Tibial artery (tissue), 4 donors: ENCODE data around the gene KDM6A.

ENCODE experiments used
- DNase-seq, 2 donors: peaks; one replicate each; pipeline ENCODE4 v3.0.0-alpha.2; 2019
- H3K27ac ChIP-seq, 2 donors: fragments of 200-600 bp; sonication (generic) in 1 of 2; 1 replicate in 1 of 2; 2 replicates in 1 of 2; pipeline ENCODE4 v1.5.1; 2018 to 2019; ENCODE audit warnings: mild to moderate bottlenecking in 1 of 2
- H3K27me3 ChIP-seq, 2 donors: fragments of 200-600 bp; sonication (generic) in 1 of 2; one replicate each; pipeline versions ENCODE4 v1.5.1 to v1.6.0; 2016 to 2019
- H3K36me3 ChIP-seq, 3 donors: fragments of 200-600 bp; sonication (generic) in 2 of 3; one replicate each; pipeline ENCODE4 v1.5.1; 2016 to 2019; ENCODE audit warnings: mild to moderate bottlenecking in 2 of 3
- H3K4me1 ChIP-seq, 4 donors: fragments of 200-600 bp; sonication (generic) in 2 of 4; 1 replicate in 3 of 4; 2 replicates in 1 of 4; pipeline ENCODE4 v1.5.1; 2016 to 2019
- H3K4me3 ChIP-seq, 2 donors: fragments of 200-600 bp; sonication (generic) in 1 of 2; 1 replicate in 1 of 2; 2 replicates in 1 of 2; pipeline ENCODE4 v1.5.1; 2018 to 2019; ENCODE audit warnings: mild to moderate bottlenecking in 2 of 2
- H3K9me3 ChIP-seq, 3 donors: fragments of 200-600 bp; sonication (generic) in 1 of 3; one replicate each; pipeline ENCODE4 v1.5.1; 2016 to 2019
- CTCF ChIP-seq, 2 experiments: fragments of 200-600 bp in 1 of 2; fragments of 450-650 bp in 1 of 2; IDR thresholded peaks; one replicate each; pipeline ENCODE4 v1.5.1; 2017 to 2019; ENCODE audit warnings: antibody characterized with exemption in 2 of 2, mild to moderate bottlenecking in 1 of 2, moderate library complexity in 1 of 2
- intact Hi-C: fragments of 100-400 bp; cut with DNase I; formaldehyde crosslinking; loops from one replicate; pipeline ENCODE4 v1.15.0; 2023; ENCODE audit warnings: low total_unique reads

KDM6A gene

GRCh38 chrX:44978976-44979375, 106.0 kb downstream of the KDM6A start:
- intact Hi-C loops, result no loop called here
- Histone ChIP-seq H3K27me3 (no peaks in the 10 kb centered on the region), H3K4me3 (no peak overlapping the region), H3K36me3 (peaks cover 0 to 7% (median 0%) of the 10 kb centered on the region in 3 donors), H3K9me3 (peaks cover 0 to 5% (median 3%) of the 10 kb centered on the region in 3 donors), H3K27ac (no peak overlapping the region), H3K4me1 (no peaks in the 10 kb centered on the region)
- no peak for DNase-seq
- TF ChIP-seq CTCF (IDR thresholded peaks at IDR 0.05), result no peak

GRCh38 chrX:44980403-44980802, 107.4 kb downstream of the KDM6A start:
- peaks cover 0 to 5% (median 0%) of the 10 kb centered on the region in 3 donors for H3K9me3 ChIP-seq
- H3K27ac ChIP-seq, result no peak overlapping the region
- TF ChIP-seq CTCF (IDR thresholded peaks at IDR 0.05), result no peak
- intact Hi-C loops, result no loop called here
- H3K4me3 ChIP-seq, result no peak overlapping the region
- no peaks in the 10 kb centered on the region for H3K4me1 ChIP-seq
- no peak for DNase-seq
- peaks cover 0 to 7% (median 0%) of the 10 kb centered on the region in 3 donors for H3K36me3 ChIP-seq
- no peaks in the 10 kb centered on the region for H3K27me3 ChIP-seq

GRCh38 chrX:44980883-44981282, 107.9 kb downstream of the KDM6A start:
- H3K27ac ChIP-seq, result no peak overlapping the region
- H3K36me3 ChIP-seq, result peaks cover 0 to 3% (median 0%) of the 10 kb centered on the region in 3 donors
- peaks cover 0 to 2% (median 0%) of the 10 kb centered on the region in 3 donors for H3K9me3 ChIP-seq
- no peak for TF ChIP-seq CTCF (IDR thresholded peaks at IDR 0.05)
- no peaks in the 10 kb centered on the region for H3K27me3 ChIP-seq
- DNase-seq, result no peak
- intact Hi-C loops, result no loop called here
- no peak overlapping the region for H3K4me3 ChIP-seq
- no peaks in the 10 kb centered on the region for H3K4me1 ChIP-seq

- DNase-seq, result no peak
- Histone ChIP-seq H3K9me3 (no peaks in the 10 kb centered on the region), H3K4me1 (no peaks in the 10 kb centered on the region), H3K36me3 (peaks cover 0 to 10% (median 7%) of the 10 kb centered on the region in 3 donors), H3K27me3 (no peaks in the 10 kb centered on the region), H3K4me3 (no peak overlapping the region), H3K27ac (no peak overlapping the region)
- intact Hi-C loops, result no loop called here
- no peak for TF ChIP-seq CTCF (IDR thresholded peaks at IDR 0.05)
These were observed 117.2 kb downstream of the KDM6A start for GRCh38 chrX:44989995-44990770.

- peaks cover 0 to 10% (median 7%) of the 10 kb centered on the region in 3 donors for H3K36me3 ChIP-seq
- H3K4me1 ChIP-seq, result peaks cover 0 to 12% (median 4%) of the 10 kb centered on the region in 4 donors
- H3K9me3 ChIP-seq, result no peaks in the 10 kb centered on the region
- H3K27ac ChIP-seq, result no peak overlapping the region
- no peak overlapping the region for H3K4me3 ChIP-seq
- intact Hi-C loops, result no loop called here
- no peak for DNase-seq
- TF ChIP-seq CTCF (IDR thresholded peaks at IDR 0.05), result no peak
- H3K27me3 ChIP-seq, result no peaks in the 10 kb centered on the region
These were observed 119.8 kb downstream of the KDM6A start for GRCh38 chrX:44992775-44993174.
